Dedifferentiated amniotic fluid mesenchymal stem cell (primary cell): ENCODE results near the gene TLR6.
"Not testable (repeated sequence)": the region's sequence is repeated elsewhere in the genome, so short reads cannot be mapped to it uniquely, and the experiment has no call there.

Experiments
- DNase-seq: peaks from one replicate; pipeline ENCODE4 v3.0.0-alpha.2; 2016; ENCODE audit errors: extremely low spot score

TLR6 gene

DNA sequence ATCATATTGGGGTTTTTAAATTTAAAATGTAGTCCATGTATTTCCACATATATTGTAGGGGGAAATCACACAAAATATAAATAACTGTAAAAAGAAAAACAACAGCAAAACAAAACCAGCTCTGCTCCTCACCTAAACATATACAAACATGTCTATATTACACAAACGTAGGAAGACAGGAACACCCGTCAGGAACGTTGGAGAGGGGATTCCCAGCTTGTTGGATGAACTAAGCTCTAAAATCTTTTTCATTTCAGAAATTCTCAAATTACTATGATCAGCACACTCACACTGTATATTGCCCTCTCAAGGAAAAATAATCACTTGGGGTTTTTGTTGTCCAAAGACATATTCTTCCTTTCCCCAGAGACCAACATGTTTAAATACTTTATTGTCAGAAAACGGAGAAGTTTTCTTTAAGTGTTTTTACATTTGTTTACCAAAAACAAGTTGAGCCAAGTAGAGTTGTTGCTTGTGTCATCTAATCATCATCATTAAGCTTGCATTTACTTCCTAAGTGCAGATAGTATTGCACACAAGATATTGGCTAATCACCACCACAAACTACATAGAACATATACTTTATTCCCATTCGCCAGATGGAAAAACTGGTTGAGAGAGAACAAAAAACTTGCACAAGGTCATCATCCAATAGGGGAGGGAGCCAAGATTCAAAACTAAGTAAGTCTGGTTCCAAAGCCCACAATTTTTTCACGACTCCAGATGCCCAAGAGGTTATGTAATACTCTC is 71.4 kb downstream of the TLR6 start:
- no peak for DNase-seq

DNA sequence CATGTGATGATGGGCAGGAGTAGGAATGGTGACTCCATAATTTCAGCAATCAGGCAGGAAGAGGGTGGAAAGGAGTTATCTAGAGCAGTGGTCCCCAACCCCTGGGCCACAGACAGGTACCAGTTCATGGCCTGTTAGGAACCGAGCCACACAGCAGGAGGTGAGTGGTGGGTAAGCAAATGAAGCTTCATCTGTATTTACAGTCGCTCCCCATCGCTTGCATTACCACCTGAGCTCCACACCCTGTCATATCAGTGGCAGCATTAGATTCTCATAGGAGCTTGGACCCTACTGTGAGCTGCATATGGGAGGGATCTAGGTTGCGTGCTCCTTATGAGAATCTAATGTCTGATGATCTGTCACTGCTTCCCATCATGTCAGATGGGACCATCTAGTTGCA is 72.5 kb downstream of the TLR6 start:
- no peak for DNase-seq

DNA sequence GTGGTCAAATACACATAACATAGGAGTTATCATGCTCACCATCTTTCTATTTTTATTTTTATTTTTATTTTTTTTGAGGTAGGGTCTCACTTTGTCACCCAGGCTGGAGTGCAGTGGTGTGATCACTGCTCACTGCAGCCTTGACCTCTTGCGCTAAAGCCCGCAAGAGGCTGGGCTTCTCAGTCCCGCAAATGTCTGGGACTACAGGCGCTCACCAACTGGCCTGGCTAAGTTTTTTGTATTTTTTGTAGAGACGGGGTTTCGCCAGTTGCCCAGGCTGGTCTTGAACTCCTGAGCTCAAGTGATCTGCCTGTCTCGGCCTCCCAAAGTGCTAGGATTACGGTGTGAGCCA is 73.5 kb downstream of the TLR6 start:
- no peak for DNase-seq

DNA sequence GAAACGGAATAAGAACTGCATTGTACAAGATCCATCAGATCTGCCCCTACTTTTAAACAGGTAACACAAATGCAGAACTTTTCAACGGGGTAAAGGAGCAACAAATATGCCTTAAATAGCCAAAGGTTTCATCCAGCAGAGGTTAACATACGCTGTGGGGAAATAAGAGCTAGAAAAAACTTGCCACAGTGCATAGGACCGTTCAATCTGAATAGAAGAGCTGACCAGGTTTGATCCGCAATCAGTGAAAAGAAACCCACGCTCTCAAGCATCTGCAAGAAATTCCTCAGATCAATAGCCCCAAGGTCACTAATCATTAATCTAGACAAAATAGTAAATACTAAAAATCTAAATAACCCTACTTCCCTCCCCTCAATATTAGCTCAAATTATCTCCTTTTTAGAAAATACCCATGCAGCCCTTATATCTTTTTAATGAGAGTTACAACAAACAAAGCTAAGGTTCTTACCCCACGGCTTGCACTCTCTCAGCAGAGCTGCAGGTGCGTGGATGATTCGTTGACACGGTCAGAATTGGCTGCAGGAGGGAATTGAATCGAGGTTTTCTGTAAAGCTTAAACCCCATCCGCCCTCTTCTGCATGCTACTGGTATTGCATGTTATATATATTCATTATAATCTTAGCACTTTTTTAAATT is 74.0 kb downstream of the TLR6 start, which contains the start of gene TLR10:
Gene TLR10, minus strand, starts transcription at position 539 of the 657 bp plus-strand sequence. CDS start 7,400 bp downstream, outside the sequence.
- peak; percentile 51 for DNase-seq

DNA sequence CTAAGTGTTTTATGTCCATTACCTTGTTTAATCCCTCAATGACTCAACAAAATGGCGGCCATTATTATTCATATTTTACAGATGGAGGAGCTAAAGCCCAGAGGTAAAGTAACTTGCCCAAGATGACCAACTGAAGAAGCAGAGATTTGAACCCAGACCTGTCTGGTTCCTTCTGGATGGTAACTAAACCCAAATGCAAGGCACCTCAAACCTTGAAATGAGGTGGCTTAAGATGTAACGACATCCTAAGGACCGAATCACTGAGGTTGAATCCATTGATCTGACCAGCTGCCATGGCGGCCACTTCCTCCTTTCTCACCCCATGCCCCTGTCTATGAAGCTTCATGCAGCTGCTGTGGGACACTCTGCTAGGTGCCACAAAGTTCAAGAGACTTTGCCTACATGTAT is 74.8 kb downstream of the TLR6 start:
- no peak for DNase-seq

DNA sequence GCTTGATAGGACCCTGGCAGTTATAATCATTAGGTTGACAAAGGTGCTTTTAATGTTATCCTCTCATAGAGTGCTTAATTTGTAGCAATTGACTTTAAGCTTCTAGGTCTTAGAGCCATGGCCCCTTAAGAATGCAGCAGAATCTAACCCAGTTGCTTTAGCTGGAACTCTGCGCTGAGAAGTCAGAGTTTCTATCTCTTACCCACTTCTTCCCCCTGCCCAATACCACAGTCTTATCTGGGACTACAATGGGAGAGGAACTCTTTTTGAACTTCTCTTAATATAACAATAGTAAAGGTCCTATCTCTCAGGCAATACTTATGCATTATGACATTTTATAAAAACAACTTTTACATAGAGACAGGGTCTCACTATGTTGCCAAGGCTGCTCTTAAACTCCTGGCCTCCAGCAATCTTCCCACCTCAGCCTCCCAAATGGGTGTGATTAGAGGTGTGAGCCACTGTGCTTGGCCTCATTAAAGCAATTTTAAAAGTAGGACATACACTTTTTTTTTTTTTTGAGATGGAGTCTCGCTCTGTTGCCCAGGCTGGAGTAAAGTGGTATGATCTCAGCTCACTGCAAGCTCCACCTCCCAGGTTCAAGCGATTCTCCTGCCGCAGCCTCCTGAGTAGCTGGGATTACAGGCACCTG is 75.7 kb downstream of the TLR6 start:
- no peak for DNase-seq

DNA sequence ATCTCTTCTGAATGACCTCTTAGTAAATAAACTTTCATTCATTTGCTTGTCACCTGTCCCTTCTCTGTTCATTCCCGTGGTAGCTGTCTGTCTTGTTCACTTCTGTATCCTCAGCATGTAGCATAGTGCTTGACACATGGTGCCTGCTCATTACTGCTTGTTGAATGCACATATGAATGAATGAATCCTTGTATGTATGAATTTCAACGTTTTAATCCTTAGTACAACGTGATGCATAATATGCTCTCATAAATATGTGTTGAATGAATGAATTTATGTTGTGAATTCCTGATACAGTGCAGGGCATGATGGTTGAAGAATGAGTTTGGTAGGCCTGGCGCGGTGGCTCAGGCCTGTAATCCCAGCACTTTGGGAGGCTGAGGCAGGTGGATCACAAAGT is 76.8 kb downstream of the TLR6 start:
- DNase-seq = no peak

DNA sequence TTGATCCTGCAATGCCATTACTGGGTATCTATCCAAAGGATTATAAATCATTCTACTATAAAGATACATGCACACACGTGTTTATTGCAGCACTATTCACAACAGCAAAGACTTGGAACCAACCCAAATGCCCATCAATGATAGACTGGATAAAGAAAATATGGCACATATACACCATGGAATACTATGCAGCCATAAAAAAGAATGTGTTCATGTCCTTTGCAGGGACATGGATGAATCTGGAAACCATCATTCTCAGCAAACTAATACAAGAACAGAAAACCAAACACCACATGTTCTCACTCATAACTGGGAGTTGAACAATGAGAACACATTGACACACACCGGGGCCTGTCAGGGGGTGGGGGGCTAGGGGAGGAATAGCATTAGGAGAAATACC is 78.7 kb downstream of the TLR6 start:
- not testable (repeated sequence) for DNase-seq

DNA sequence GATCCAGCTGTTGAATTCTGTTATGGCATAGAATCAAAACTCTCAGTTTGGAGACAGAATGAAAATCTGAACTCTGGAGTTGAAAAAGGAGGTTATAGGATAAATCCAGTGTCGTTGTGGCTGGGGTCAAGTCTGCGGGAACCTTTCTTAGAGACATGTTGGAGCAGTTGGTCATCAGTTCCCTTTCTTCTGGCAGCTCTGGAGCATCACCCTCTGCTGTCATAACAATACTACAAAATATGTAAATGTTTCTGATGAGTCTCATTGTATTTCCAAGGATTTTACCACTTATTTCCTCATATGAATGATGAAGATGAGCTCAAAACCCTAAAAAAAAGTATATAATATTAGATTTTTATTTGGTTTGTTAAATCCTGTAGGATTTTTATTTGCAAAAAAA is 81.3 kb downstream of the TLR6 start:
- DNase-seq = no peak

DNA sequence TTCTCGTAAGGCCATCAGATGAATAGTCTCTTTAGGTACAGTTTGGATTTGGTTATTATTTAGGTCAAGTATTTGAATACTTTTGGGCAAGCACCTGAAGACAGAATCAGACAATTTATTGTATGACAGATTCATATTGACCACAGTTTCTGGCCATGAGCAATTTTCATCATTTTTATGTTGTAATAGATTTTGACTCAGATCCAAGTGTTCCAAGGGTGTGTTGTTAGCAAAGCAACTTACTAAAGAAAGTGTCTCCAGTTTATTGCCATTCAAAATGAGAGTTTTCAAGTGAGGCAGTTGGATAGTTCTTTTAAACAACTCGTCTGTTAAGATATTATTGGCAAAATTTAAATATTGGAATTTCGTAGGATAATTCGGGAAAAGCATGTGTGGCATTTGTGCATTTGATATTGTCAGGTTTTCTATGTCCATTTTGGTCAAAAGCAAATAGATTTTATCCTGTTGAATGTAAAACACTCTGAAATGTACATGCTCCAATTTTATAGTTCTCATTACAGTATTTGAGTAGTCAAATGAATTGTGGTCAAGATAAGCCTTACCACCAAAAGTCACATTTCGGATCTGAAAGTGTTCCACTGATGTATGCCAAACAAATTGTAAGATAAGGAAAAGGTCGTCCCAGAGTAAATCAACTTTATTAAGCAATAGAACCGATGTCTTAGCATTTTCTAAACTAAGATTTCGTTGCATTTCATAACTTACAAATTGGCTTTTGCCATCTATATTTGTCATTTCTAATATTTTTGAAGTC is 82.2 kb downstream of the TLR6 start:
- DNase-seq = no peak
